Activated T-cell treated with anti-CD3 and anti-CD28 coated beads for 48 hours (primary cell): ENCODE results near the gene GNMT.

Source experiments
- DNase-seq: peaks from one replicate; pipeline ENCODE4 v3.0.0-alpha.2; 2020; ENCODE audit warnings: low read depth

GNMT gene

GRCh38 chr6:42960243-42961019 lies at the start of gene GNMT:
Gene GNMT, plus strand, starts transcription at chr6:42960754. Its CDS starts 14 bp downstream, at chr6:42960768.
- peak; percentile 18 for DNase-seq

GRCh38 chr6:42911171-42912021 lies 49.2 kb upstream of the GNMT start:
- no peak for DNase-seq

- DNase-seq = no peak
Observed at GRCh38 chr6:42914546-42914945, 46.0 kb upstream of the GNMT start.

GRCh38 chr6:42915732-42916131 lies 44.8 kb upstream of the GNMT start, which contains the start of gene PTCRA:
Gene PTCRA, plus strand, starts transcription at chr6:42916053. Its CDS starts 17 bp downstream, at chr6:42916070.
- no peak for DNase-seq

- DNase-seq = no peak
Observed at GRCh38 chr6:42916288-42916687, 44.3 kb upstream of the GNMT start.

- DNase-seq = no peak
Observed at GRCh38 chr6:42921801-42922200, 38.8 kb upstream of the GNMT start.

- DNase-seq = no peak
Observed at GRCh38 chr6:42923666-42924065, 36.9 kb upstream of the GNMT start.

- DNase-seq = no peak
Observed at GRCh38 chr6:42925248-42925857, 35.2 kb upstream of the GNMT start.

GRCh38 chr6:42928986-42929820 lies 31.4 kb upstream of the GNMT start, which contains the start of gene CNPY3:
Gene CNPY3, plus strand, starts transcription at chr6:42929480. Its CDS starts 91 bp downstream, at chr6:42929571.
- peak; percentile 94 for DNase-seq

- peak; percentile 53 for DNase-seq
Observed at GRCh38 chr6:42929821-42930360, 30.7 kb upstream of the GNMT start.

GRCh38 chr6:42932412-42932811 lies 28.1 kb upstream of the GNMT start:
- DNase-seq = no peak

GRCh38 chr6:42933205-42933604 lies 27.3 kb upstream of the GNMT start:
- no peak for DNase-seq

- DNase-seq = no peak
Observed at GRCh38 chr6:42935322-42935721, 25.2 kb upstream of the GNMT start.

GRCh38 chr6:42936398-42936797 lies 24.2 kb upstream of the GNMT start:
- DNase-seq = no peak

- DNase-seq = no peak
Observed at GRCh38 chr6:42937548-42938427, 22.8 kb upstream of the GNMT start.

GRCh38 chr6:42938428-42938796 lies 22.1 kb upstream of the GNMT start:
- no peak for DNase-seq

GRCh38 chr6:42938987-42939809 lies 21.4 kb upstream of the GNMT start:
- no peak for DNase-seq

GRCh38 chr6:42939810-42940167 lies 20.8 kb upstream of the GNMT start:
- no peak for DNase-seq

- no peak for DNase-seq
Observed at GRCh38 chr6:42940493-42941045, 20.0 kb upstream of the GNMT start.
